ENCODE data around the gene PIH1D1. TPM values are rescaled to one million over a fixed set of nuclear protein-coding genes. Genes with fewer than 3 reads are reported as not detected.

Gene PIH1D1
- total and polyA plus RNA-seq, 2 of the 13 experiments (the other 11 are each of a cell fraction or from before 2014, with no cell fraction given): 110 to 137 TPM

DNA sequence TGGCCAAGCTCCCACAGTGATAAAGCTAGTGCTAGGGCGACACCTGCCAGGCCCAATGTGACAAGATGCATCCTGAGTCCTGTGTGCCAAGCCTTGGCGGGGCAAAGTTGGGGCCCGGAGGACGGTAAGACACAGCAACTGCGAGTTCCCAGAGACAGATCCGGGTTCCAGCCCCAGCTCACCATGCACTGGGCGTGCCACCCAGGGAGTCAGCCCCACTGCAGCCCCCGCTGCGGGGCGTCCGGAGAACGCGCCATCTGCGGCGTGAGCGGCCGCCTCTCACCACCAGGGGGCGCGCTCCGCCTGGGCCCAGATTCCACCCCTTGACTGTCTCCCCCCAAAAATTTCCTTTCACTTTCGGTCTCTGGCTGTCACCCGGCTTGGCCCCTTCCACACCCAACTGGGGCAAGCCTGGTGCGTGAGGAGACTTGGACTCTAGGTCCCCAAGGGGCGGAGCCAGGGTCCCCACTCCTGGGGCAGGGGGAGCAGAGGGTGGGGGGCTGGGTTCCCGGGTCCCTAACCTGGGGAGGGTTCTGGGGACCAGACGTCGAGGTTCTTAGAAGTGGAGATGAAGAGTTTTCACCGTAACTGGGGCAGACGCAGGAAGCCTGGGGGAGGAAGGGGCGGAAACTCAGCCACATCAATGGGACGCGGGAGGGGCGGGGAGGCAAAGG lies 22.4 kb upstream of the PIH1D1 start, which contains the start of gene FLT3LG (continued):
- TF ChIP-seq MEF2D (CRISPR knock-in tag; IDR thresholded peaks at IDR 0.05) (no peak), SPEN (CRISPR knock-in tag; IDR thresholded peaks at IDR 0.05; ENCODE audit: low read depth) (no peak), RFX1 (IDR thresholded peaks at IDR 0.05) (no peak), PLRG1 (conservative IDR thresholded peaks at IDR 0.05) (no peak), ZSCAN20 (CRISPR knock-in tag; IDR thresholded peaks at IDR 0.05; ENCODE audit: borderline replicate concordance) (no peak), RBAK (CRISPR knock-in tag; IDR thresholded peaks at IDR 0.05) (no peak), POGZ (CRISPR knock-in tag; IDR thresholded peaks at IDR 0.05) (no peak), FLYWCH1 (CRISPR knock-in tag; IDR thresholded peaks at IDR 0.05) (no peak), MYC (CRISPR knock-in tag; IDR thresholded peaks at IDR 0.05; ENCODE audit: borderline replicate concordance) (peak; percentile 48; the same call in 1 of the 2 replicates), HNRNPH1 (optimal IDR thresholded peaks at IDR 0.05; ENCODE audit: low read depth, low read length) (no peak), EED (CRISPR knock-in tag; IDR thresholded peaks at IDR 0.05) (no peak), EHMT2 (IDR thresholded peaks at IDR 0.05; ENCODE audit: borderline replicate concordance, low read depth, low read length) (no peak), CHD2 (IDR thresholded peaks at IDR 0.05; ENCODE audit: low read depth, low read length) (no peak), ZNF296 (CRISPR knock-in tag; conservative IDR thresholded peaks at IDR 0.05) (no peak), SMARCC2 (IDR thresholded peaks at IDR 0.05) (no peak), BORCS8-MEF2B (CRISPR knock-in tag; IDR thresholded peaks at IDR 0.05) (no peak; the same call in 1 of the 2 replicates), ADNP (CRISPR knock-in tag; IDR thresholded peaks at IDR 0.05) (no peak), EEA1 (CRISPR knock-in tag; IDR thresholded peaks at IDR 0.05; ENCODE audit: borderline replicate concordance) (no peak), CHD4 (IDR thresholded peaks at IDR 0.05; ENCODE audit: borderline replicate concordance, low read length) (no peak)
- TF ChIP-seq, protein P1, sequence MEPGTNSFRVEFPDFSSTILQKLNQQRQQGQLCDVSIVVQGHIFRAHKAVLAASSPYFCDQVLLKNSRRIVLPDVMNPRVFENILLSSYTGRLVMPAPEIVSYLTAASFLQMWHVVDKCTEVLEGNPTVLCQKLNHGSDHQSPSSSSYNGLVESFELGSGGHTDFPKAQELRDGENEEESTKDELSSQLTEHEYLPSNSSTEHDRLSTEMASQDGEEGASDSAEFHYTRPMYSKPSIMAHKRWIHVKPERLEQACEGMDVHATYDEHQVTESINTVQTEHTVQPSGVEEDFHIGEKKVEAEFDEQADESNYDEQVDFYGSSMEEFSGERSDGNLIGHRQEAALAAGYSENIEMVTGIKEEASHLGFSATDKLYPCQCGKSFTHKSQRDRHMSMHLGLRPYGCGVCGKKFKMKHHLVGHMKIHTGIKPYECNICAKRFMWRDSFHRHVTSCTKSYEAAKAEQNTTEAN (CRISPR knock-in tag; conservative IDR thresholded peaks at IDR 0.05): no peak
- TF ChIP-seq, protein P2, sequence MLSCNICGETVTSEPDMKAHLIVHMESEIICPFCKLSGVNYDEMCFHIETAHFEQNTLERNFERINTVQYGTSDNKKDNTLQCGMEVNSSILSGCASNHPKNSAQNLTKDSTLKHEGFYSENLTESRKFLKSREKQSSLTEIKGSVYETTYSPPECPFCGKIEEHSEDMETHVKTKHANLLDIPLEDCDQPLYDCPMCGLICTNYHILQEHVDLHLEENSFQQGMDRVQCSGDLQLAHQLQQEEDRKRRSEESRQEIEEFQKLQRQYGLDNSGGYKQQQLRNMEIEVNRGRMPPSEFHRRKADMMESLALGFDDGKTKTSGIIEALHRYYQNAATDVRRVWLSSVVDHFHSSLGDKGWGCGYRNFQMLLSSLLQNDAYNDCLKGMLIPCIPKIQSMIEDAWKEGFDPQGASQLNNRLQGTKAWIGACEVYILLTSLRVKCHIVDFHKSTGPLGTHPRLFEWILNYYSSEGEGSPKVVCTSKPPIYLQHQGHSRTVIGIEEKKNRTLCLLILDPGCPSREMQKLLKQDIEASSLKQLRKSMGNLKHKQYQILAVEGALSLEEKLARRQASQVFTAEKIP (CRISPR knock-in tag; IDR thresholded peaks at IDR 0.05; ENCODE audit: borderline replicate concordance): no peak
- TF ChIP-seq, protein P3, sequence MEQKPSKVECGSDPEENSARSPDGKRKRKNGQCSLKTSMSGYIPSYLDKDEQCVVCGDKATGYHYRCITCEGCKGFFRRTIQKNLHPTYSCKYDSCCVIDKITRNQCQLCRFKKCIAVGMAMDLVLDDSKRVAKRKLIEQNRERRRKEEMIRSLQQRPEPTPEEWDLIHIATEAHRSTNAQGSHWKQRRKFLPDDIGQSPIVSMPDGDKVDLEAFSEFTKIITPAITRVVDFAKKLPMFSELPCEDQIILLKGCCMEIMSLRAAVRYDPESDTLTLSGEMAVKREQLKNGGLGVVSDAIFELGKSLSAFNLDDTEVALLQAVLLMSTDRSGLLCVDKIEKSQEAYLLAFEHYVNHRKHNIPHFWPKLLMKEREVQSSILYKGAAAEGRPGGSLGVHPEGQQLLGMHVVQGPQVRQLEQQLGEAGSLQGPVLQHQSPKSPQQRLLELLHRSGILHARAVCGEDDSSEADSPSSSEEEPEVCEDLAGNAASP (CRISPR knock-in tag; IDR thresholded peaks at IDR 0.05; ENCODE audit: borderline replicate concordance): peak; percentile 50; the same call in 1 of the 2 replicates
- TF ChIP-seq, protein P4, sequence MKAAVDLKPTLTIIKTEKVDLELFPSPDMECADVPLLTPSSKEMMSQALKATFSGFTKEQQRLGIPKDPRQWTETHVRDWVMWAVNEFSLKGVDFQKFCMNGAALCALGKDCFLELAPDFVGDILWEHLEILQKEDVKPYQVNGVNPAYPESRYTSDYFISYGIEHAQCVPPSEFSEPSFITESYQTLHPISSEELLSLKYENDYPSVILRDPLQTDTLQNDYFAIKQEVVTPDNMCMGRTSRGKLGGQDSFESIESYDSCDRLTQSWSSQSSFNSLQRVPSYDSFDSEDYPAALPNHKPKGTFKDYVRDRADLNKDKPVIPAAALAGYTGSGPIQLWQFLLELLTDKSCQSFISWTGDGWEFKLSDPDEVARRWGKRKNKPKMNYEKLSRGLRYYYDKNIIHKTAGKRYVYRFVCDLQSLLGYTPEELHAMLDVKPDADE (CRISPR knock-in tag; IDR thresholded peaks at IDR 0.05): no peak
- TF ChIP-seq, protein P5, sequence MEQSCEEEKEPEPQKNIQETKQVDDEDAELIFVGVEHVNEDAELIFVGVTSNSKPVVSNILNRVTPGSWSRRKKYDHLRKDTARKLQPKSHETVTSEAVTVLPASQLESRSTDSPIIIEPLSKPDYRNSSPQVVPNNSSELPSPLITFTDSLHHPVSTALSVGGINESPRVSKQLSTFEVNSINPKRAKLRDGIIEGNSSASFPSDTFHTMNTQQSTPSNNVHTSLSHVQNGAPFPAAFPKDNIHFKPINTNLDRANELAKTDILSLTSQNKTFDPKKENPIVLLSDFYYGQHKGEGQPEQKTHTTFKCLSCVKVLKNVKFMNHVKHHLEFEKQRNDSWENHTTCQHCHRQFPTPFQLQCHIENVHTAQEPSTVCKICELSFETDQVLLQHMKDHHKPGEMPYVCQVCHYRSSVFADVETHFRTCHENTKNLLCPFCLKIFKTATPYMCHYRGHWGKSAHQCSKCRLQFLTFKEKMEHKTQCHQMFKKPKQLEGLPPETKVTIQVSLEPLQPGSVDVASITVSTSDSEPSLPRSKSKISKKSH (CRISPR knock-in tag; IDR thresholded peaks at IDR 0.05; ENCODE audit: borderline replicate concordance): no peak
